C4-2B (cell line): ENCODE measurements around the gene BAHCC1.

Source experiments
- CTCF ChIP-seq: fragments of 450-650 bp; conservative IDR thresholded peaks from 2 replicates; pipeline ENCODE4 v1.5.1; 2017; ENCODE audit warnings: mild to moderate bottlenecking
- ZFX ChIP-seq: fragments of 450-650 bp; IDR thresholded peaks from 2 replicates; pipeline ENCODE4 v1.6.1; 2017

GRCh38 chr17:81386646-81387099 lies 8.6 kb upstream of the BAHCC1 start:
- no peak for TF ChIP-seq CTCF
- TF ChIP-seq ZFX: no peak
